HG03135 (cell line): ENCODE results near the gene DOCK3.
"Not testable (repeated sequence)": the region's sequence is repeated elsewhere in the genome, so short reads cannot be mapped to it uniquely, and the experiment has no call there.

Source experiments
- ATAC-seq: cut with Tn5 transposase; IDR thresholded peaks from one replicate; pipeline ENCODE4 v1.9.1; 2021; ENCODE audit warnings: mild to moderate bottlenecking, moderate library complexity; ENCODE audit not compliant: unreplicated experiment

The DOCK3 gene

GRCh38 chr3:51350751-51351150 is 676.0 kb downstream of the DOCK3 start:
- ATAC-seq, result no peak

GRCh38 chr3:51353131-51353530 is 678.4 kb downstream of the DOCK3 start:
- no peak for ATAC-seq

GRCh38 chr3:51353691-51354090 is 679.0 kb downstream of the DOCK3 start:
- no peak for ATAC-seq

- no peak for ATAC-seq
These were observed 679.4 kb downstream of the DOCK3 start for GRCh38 chr3:51354172-51354571.

GRCh38 chr3:51354731-51355615 is 680.2 kb downstream of the DOCK3 start:
- ATAC-seq, result no peak

GRCh38 chr3:51355891-51356578 is 681.3 kb downstream of the DOCK3 start:
- ATAC-seq, result no peak

GRCh38 chr3:51357856-51358255 is 683.1 kb downstream of the DOCK3 start:
- ATAC-seq, result no peak

- ATAC-seq, result no peak
These were observed 684.3 kb downstream of the DOCK3 start for GRCh38 chr3:51358981-51359380.

- no peak for ATAC-seq
These were observed 686.1 kb downstream of the DOCK3 start for GRCh38 chr3:51360806-51361205.

GRCh38 chr3:51361746-51362145 is 687.0 kb downstream of the DOCK3 start:
- no peak for ATAC-seq

- ATAC-seq, result no peak
These were observed 687.7 kb downstream of the DOCK3 start for GRCh38 chr3:51362476-51362875.

GRCh38 chr3:51368276-51368675 is 693.5 kb downstream of the DOCK3 start:
- not testable (repeated sequence) for ATAC-seq

GRCh38 chr3:51371943-51372557 is 697.3 kb downstream of the DOCK3 start:
- no peak for ATAC-seq

GRCh38 chr3:51373658-51374421 is 699.1 kb downstream of the DOCK3 start:
- no peak for ATAC-seq

GRCh38 chr3:51374456-51374855 is 699.7 kb downstream of the DOCK3 start:
- no peak for ATAC-seq

GRCh38 chr3:51375136-51375535 is 700.4 kb downstream of the DOCK3 start:
- no peak for ATAC-seq

- ATAC-seq, result no peak
These were observed 700.8 kb downstream of the DOCK3 start for GRCh38 chr3:51375571-51375970.

GRCh38 chr3:51378065-51378464 is 703.3 kb downstream of the DOCK3 start:
- ATAC-seq, result no peak

- no peak for ATAC-seq
These were observed 704.0 kb downstream of the DOCK3 start for GRCh38 chr3:51378726-51379125.

- no peak for ATAC-seq
These were observed 704.6 kb downstream of the DOCK3 start for GRCh38 chr3:51379301-51379700.
